Neural cell (in vitro differentiated cells): ENCODE measurements around the gene DSG4. TPM values are rescaled to one million over a fixed set of nuclear protein-coding genes. Genes with fewer than 3 reads are reported as not detected.

ENCODE experiments used
- H2AFZ ChIP-seq: fragments of 200-600, 300-800 bp; sonication (generic), shearing (Covaris generic); 2 replicates; pipeline ENCODE4 v1.6.0; 2014; ENCODE audit warnings: low read depth, mild to moderate bottlenecking, antibody characterized with exemption, low read length, moderate library complexity
- H3F3A ChIP-seq: fragments of 200-600 bp; shearing (Covaris generic); 2 replicates; pipeline ENCODE4 v1.6.1; 2016; ENCODE audit warnings: mild to moderate bottlenecking, moderate library complexity, mixed read lengths, antibody characterized with exemption, low read length; ENCODE audit not compliant: insufficient read depth, poor library complexity, severe bottlenecking
- H3K27ac ChIP-seq: fragments of 200-600, 300-800 bp; sonication (generic), shearing (Covaris generic); 2 replicates; pipeline ENCODE4 v1.5.1; 2014; ENCODE audit warnings: mild to moderate bottlenecking, low read length, moderate library complexity
- H3K27me3 ChIP-seq: fragments of 300-800, 200-600 bp; sonication (generic), shearing (Covaris generic); 2 replicates; pipeline ENCODE4 v1.6.0; 2014; ENCODE audit warnings: mild to moderate bottlenecking, low read depth, low read length, moderate library complexity; ENCODE audit not compliant: insufficient read depth
- H3K36me3 ChIP-seq: fragments of 300-800, 200-600 bp; sonication (generic), shearing (Covaris generic); 2 replicates; pipeline ENCODE4 v1.5.1; 2014; ENCODE audit warnings: mild to moderate bottlenecking, antibody characterized with exemption, low read length, moderate library complexity; ENCODE audit not compliant: insufficient read depth
- H3K4me2 ChIP-seq: fragments of 300-800, 200-600 bp; sonication (generic), shearing (Covaris generic); 2 replicates; pipeline ENCODE4 v1.6.0; 2014; ENCODE audit warnings: mild to moderate bottlenecking, low read length
- H3K4me3 ChIP-seq: fragments of 300-800, 200-600 bp; sonication (generic), shearing (Covaris generic); 2 replicates; pipeline ENCODE4 v1.5.1; 2014; ENCODE audit warnings: mild to moderate bottlenecking, low read length, moderate library complexity
- H3K79me2 ChIP-seq: fragments of 200-600 bp; shearing (Covaris generic); replicated peaks from 2 replicates; pipeline ENCODE4 v1.6.0; 2014; ENCODE audit warnings: mild to moderate bottlenecking, low read length, moderate library complexity; ENCODE audit not compliant: insufficient read depth
- H3K9ac ChIP-seq: fragments of 300-800, 200-600 bp; sonication (generic), shearing (Covaris generic); 2 replicates; pipeline ENCODE4 v1.6.1; 2016; ENCODE audit warnings: mild to moderate bottlenecking, low read length, mixed read lengths
- H3K9me2 ChIP-seq: fragments of 200-600 bp; shearing (Covaris generic); 2 replicates; pipeline ENCODE4 v1.6.1; 2016; ENCODE audit warnings: mild to moderate bottlenecking, low read length, mixed read lengths; ENCODE audit not compliant: insufficient read depth
- H3K9me3 ChIP-seq: fragments of 200-600, 300-800 bp; sonication (generic), shearing (Covaris generic); 2 replicates; pipeline ENCODE4 v1.6.1; 2016; ENCODE audit warnings: mild to moderate bottlenecking, mixed run types, low read length, moderate library complexity, mixed read lengths
- H4K20me1 ChIP-seq: fragments of 200-600 bp; shearing (Covaris generic); 2 replicates; pipeline ENCODE4 v1.6.1; 2016; ENCODE audit warnings: mild to moderate bottlenecking, mixed run types; ENCODE audit not compliant: insufficient read depth
- CTCF ChIP-seq: fragments of 450-650 bp; IDR thresholded peaks from 2 replicates; pipeline ENCODE4 v1.5.1; 2014; ENCODE audit warnings: antibody characterized with exemption, mild to moderate bottlenecking, moderate library complexity; ENCODE audit not compliant: poor library complexity, severe bottlenecking
- EP300 ChIP-seq: fragments of 450-650 bp; conservative IDR thresholded peaks from 2 replicates; pipeline ENCODE4 v1.6.1; 2014; ENCODE audit warnings: antibody characterized with exemption, mild to moderate bottlenecking, moderate library complexity; ENCODE audit not compliant: poor library complexity, severe bottlenecking
- EZH2 ChIP-seq: fragments of 200-600, 300-800 bp; shearing (Covaris generic), sonication (generic); IDR thresholded peaks from 2 replicates; pipeline ENCODE4 v1.6.1; 2014; ENCODE audit warnings: antibody characterized with exemption, low read length, borderline replicate concordance, mild to moderate bottlenecking; ENCODE audit not compliant: insufficient read depth, poor library complexity, severe bottlenecking
- MXI1 ChIP-seq: fragments of 450-650 bp; conservative IDR thresholded peaks from 2 replicates; pipeline ENCODE4 v1.6.1; 2014; ENCODE audit warnings: antibody characterized with exemption, mild to moderate bottlenecking; ENCODE audit not compliant: poor library complexity, severe bottlenecking
- POLR2AphosphoS5 ChIP-seq: IDR thresholded peaks from 2 replicates; pipeline ENCODE4 v1.6.1; 2012
- RAD21 ChIP-seq: fragments of 450-650 bp; conservative IDR thresholded peaks from 2 replicates; pipeline ENCODE4 v1.6.1; 2014; ENCODE audit warnings: antibody characterized with exemption, mild to moderate bottlenecking, moderate library complexity
- SMC3 ChIP-seq: fragments of 450-650 bp; conservative IDR thresholded peaks from 2 replicates; pipeline ENCODE4 v1.6.1; 2014; ENCODE audit warnings: antibody characterized with exemption, mild to moderate bottlenecking, moderate library complexity; ENCODE audit not compliant: poor library complexity
- TAF1 ChIP-seq: IDR thresholded peaks from 2 replicates; pipeline ENCODE4 v1.6.1; 2012; ENCODE audit warnings: low read depth
- polyA plus RNA-seq: library from polyadenylated mRNA; depleted of rRNA; stranded (reverse); fragments of >200 nt; gene quantifications from 2 replicates; pipeline ENCODE4 v1.2.3, GENCODE V29; 2014
- TF ChIP-seq, protein P1 (sequence below): IDR thresholded peaks from 2 replicates; pipeline ENCODE4 v1.6.1; 2012; ENCODE audit warnings: borderline replicate concordance

The DSG4 gene
- polyA plus RNA-seq, 1 donor from 2014 or later, result not detected

GRCh38 chr18:31441493-31441892, 64.9 kb downstream of the DSG4 start:
- Histone ChIP-seq H3K9me2 (no peaks in the 10 kb centered on the region), H3K27me3 (no peaks in the 10 kb centered on the region), H3K4me2 (no peak overlapping the region), H3K4me3 (no peak overlapping the region), H3K9me3 (no peaks in the 10 kb centered on the region), H3K27ac (no peak overlapping the region), H3K79me2 (no peaks in the 10 kb centered on the region), H3K36me3 (no peaks in the 10 kb centered on the region), H2AFZ (no peak overlapping the region), H4K20me1 (no peaks in the 10 kb centered on the region), H3F3A (no peaks in the 10 kb centered on the region), H3K9ac (no peak overlapping the region)
- TF ChIP-seq EP300 (no peak), EZH2 (no peak), MXI1 (no peak), SMC3 (no peak), POLR2AphosphoS5 (no peak), TAF1 (no peak), RAD21 (no peak), CTCF (no peak)
- TF ChIP-seq, protein P1, sequence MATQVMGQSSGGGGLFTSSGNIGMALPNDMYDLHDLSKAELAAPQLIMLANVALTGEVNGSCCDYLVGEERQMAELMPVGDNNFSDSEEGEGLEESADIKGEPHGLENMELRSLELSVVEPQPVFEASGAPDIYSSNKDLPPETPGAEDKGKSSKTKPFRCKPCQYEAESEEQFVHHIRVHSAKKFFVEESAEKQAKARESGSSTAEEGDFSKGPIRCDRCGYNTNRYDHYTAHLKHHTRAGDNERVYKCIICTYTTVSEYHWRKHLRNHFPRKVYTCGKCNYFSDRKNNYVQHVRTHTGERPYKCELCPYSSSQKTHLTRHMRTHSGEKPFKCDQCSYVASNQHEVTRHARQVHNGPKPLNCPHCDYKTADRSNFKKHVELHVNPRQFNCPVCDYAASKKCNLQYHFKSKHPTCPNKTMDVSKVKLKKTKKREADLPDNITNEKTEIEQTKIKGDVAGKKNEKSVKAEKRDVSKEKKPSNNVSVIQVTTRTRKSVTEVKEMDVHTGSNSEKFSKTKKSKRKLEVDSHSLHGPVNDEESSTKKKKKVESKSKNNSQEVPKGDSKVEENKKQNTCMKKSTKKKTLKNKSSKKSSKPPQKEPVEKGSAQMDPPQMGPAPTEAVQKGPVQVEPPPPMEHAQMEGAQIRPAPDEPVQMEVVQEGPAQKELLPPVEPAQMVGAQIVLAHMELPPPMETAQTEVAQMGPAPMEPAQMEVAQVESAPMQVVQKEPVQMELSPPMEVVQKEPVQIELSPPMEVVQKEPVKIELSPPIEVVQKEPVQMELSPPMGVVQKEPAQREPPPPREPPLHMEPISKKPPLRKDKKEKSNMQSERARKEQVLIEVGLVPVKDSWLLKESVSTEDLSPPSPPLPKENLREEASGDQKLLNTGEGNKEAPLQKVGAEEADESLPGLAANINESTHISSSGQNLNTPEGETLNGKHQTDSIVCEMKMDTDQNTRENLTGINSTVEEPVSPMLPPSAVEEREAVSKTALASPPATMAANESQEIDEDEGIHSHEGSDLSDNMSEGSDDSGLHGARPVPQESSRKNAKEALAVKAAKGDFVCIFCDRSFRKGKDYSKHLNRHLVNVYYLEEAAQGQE, result no peak

GRCh38 chr18:31444142-31444541, 67.6 kb downstream of the DSG4 start:
- Histone ChIP-seq H3K27me3 (no peaks in the 10 kb centered on the region), H3K4me2 (no peak overlapping the region), H3K9ac (no peak overlapping the region), H3K79me2 (no peaks in the 10 kb centered on the region), H2AFZ (no peak overlapping the region), H3K4me3 (no peak overlapping the region), H3K36me3 (no peaks in the 10 kb centered on the region), H3K9me2 (no peaks in the 10 kb centered on the region), H4K20me1 (no peaks in the 10 kb centered on the region), H3F3A (no peaks in the 10 kb centered on the region), H3K27ac (no peak overlapping the region), H3K9me3 (no peaks in the 10 kb centered on the region)
- TF ChIP-seq TAF1 (no peak), SMC3 (no peak), POLR2AphosphoS5 (no peak), EZH2 (no peak), EP300 (no peak), MXI1 (no peak), RAD21 (no peak), CTCF (no peak)
- TF ChIP-seq, protein P1, result no peak
